ENCODE data around the gene NSUN2. TPM values are rescaled to one million over a fixed set of nuclear protein-coding genes. Genes with fewer than 3 reads are reported as not detected.

The NSUN2 gene
- total RNA-seq, 3 donors from 2014 or later: 50.3 to 54.3 (median 52.5) TPM

DNA sequence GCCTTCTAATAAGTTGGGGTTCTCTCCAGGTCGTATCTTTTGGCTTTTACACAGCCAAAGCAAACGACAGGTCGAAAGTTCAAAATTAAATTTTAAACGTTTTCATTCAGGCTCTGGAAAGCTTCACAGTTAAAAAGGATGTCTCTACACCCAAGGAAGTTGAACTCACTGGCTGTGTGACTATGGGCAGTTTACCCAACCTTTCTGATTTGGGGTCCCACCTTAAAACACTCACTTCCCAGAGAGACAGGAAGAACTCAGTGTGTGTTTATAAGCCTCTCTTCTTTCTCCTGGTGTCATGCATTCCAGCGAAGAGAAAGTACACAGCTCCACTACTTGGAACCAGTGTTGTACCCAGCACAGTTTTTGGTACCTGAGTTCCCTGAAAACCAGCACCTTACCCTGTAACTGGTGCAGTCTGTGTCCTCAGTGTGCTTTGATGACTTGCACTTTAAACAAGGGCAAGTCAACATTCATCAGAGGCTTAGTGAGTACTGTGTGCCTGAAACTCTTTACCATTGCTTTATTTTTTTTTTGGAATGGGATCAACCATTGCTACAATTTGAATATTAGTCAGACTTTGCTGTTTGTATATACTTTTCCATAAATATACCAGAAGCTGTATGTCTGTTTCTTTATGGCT lies 2.1 kb upstream of the NSUN2 start:
- H3K36me3 ChIP-seq (ENCODE audit: low read depth): no peaks in the 10 kb centered on the region
- no peak for TF ChIP-seq CTCF (IDR thresholded peaks at IDR 0.05)
- no peaks in the 10 kb centered on the region for H3K9me3 ChIP-seq
- intact Hi-C loops (cut with DNase I, micrococcal nuclease): loop anchor here in 1 of 2 donors (10.0 kb wide), 1 partner anchor 110 kb away; no protein-coding TSS in a partner anchor
- ATAC-seq (no peak), DNase-seq (no peak)
- H3K4me3 ChIP-seq: no peak overlapping the region
- peaks cover 11% of the 10 kb centered on the region for H3K4me1 ChIP-seq (ENCODE audit: low read depth)

- no peak for TF ChIP-seq CTCF (IDR thresholded peaks at IDR 0.05)
- Histone ChIP-seq H3K4me3 (no peak overlapping the region), H3K36me3 (ENCODE audit: low read depth) (no peaks in the 10 kb centered on the region), H3K9me3 (no peaks in the 10 kb centered on the region), H3K4me1 (ENCODE audit: low read depth) (peaks cover 11% of the 10 kb centered on the region)
- ATAC-seq: no peak
- intact Hi-C loops (cut with DNase I, micrococcal nuclease): loop anchor here in 1 of 2 donors (10.0 kb wide), 1 partner anchor 110 kb away; no protein-coding TSS in a partner anchor
- no peak for DNase-seq
These were observed 1.5 kb upstream of the NSUN2 start for GRCh38 chr5:6634306-6634705.

DNA sequence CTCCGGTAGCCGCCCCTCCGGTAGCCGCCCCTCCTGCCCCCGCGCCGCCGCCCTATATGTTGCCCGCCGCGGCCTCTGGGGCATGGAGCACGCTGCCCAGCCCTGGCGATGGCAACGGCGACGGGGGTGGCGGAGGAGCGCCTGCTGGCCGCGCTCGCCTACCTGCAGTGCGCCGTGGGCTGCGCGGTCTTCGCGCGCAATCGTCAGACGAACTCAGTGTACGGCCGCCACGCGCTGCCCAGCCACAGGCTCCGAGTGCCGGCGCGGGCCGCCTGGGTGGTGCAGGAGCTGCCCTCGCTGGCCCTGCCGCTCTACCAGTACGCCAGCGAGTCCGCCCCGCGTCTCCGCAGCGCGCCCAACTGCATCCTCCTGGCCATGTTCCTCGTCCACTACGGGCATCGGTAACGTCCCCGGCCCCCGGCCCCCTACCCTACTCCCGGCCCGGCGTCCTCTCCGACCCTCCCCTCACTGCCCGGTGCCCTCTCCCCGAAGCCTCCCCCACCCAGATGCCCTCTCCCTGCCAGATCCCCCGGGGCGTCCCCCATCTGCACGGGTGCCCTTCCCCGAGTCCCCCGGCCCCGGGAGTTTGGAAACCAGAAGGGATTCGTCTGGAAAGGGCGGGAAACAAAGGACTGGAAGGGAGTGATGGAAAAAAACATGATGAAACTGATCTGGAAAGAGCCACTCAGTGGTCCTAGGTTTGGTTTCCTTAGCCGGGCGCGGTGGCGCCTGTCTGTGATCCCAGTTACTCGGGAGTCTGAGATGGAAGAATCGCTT lies 813 bp upstream of the NSUN2 start:
- H3K4me3 ChIP-seq: peak overlapping the region; percentile 91
- no peaks in the 10 kb centered on the region for H3K36me3 ChIP-seq (ENCODE audit: low read depth)
- TF ChIP-seq CTCF (IDR thresholded peaks at IDR 0.05): no peak
- DNase-seq (peak in 1 of 3 donors; percentile 21), ATAC-seq (peak; percentile 68)
- no peaks in the 10 kb centered on the region for H3K9me3 ChIP-seq
- H3K4me1 ChIP-seq (ENCODE audit: low read depth): peaks cover 11% of the 10 kb centered on the region
- intact Hi-C loops (cut with DNase I, micrococcal nuclease): loop anchor here in 1 of 2 donors (10.0 kb wide), 1 partner anchor 111 kb away; no protein-coding TSS in a partner anchor

DNA sequence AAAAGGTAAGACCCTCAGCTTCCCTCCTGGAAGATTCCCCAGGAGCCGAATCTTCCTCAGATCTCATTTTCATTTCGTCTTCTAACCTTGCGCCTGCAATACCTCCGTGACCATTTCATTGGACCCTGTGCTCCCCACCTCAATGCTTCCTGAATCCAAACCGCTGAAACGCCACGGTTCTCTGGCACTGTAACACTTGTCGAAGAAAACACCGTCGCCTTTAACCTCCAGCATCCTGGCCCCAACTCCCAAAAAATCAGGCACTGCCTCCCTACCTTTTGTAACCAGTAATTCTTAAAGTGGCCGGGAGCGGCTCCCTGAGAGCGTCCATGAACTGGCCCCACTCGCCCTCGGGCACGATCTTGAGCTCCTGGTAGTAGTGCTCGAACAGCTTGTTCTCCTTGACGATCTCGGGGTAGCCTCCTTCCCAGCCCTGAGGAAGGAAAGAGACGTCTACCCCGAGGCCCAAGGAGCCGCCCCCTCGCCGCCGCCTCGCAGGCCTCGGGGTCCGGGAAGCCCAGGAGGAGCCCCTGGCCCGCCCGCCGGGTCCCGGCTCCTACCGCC lies 438 bp downstream of the NSUN2 start:
- TF ChIP-seq CTCF (IDR thresholded peaks at IDR 0.05): no peak
- H3K4me3 ChIP-seq: peak overlapping the region; percentile 91
- intact Hi-C loops (cut with DNase I, micrococcal nuclease): loop anchor here in 1 of 2 donors (10.0 kb wide), 1 partner anchor 112 kb away; no protein-coding TSS in a partner anchor
- ATAC-seq: peak; percentile 31
- no peaks in the 10 kb centered on the region for H3K9me3 ChIP-seq
- DNase-seq: peak in 1 of 3 donors; percentile 31
- H3K36me3 ChIP-seq (ENCODE audit: low read depth): no peaks in the 10 kb centered on the region
- H3K4me1 ChIP-seq (ENCODE audit: low read depth): peaks cover 11% of the 10 kb centered on the region

DNA sequence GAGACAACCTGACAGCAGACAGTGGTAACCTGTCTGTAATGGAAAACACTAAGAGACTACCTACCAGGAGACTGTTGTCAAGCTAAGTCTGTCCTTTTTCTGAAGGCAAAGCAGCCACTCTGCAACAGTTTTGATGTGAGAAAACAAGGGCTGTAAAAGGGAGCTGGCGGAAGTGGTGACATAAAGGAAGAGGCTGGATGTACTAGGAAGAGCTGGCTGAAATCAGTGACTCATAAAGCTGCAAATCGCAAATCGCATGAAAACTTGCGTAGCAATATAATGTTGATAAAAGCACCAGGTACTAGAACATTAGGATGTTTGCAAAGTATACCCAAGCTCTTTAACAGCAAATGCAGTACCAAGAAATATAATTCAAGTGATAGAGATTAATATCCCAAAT lies 1.4 kb downstream of the NSUN2 start:
- Histone ChIP-seq H3K36me3 (ENCODE audit: low read depth) (no peaks in the 10 kb centered on the region), H3K4me1 (ENCODE audit: low read depth) (peaks cover 11% of the 10 kb centered on the region), H3K9me3 (no peaks in the 10 kb centered on the region), H3K4me3 (no peak overlapping the region)
- intact Hi-C loops (cut with DNase I, micrococcal nuclease): loop anchor here in 1 of 2 donors (10.0 kb wide), 1 partner anchor 113 kb away; no protein-coding TSS in a partner anchor
- no peak for TF ChIP-seq CTCF (IDR thresholded peaks at IDR 0.05)
- DNase-seq (no peak), ATAC-seq (no peak)
